ENCODE measurements around the gene CSGALNACT2.
"Not testable (repeated sequence)": the region's sequence is repeated elsewhere in the genome, so short reads cannot be mapped to it uniquely, and the experiment has no call there.

GRCh38 chr10:43220251-43220650 lies 82.0 kb downstream of the CSGALNACT2 start:
- not testable (repeated sequence) for TF ChIP-seq CBX3 (IDR thresholded peaks at IDR 0.05; ENCODE audit: borderline replicate concordance, low read depth); USF1 (IDR thresholded peaks at IDR 0.05; ENCODE audit: borderline replicate concordance, extremely low read length, insufficient read depth, low read depth, low read length); EZH2 (IDR thresholded peaks at IDR 0.05; ENCODE audit: borderline replicate concordance, control insufficient read depth, low read depth, low read length); MTA3 (IDR thresholded peaks at IDR 0.05; ENCODE audit: borderline replicate concordance, low read length); TCF12 (IDR thresholded peaks at IDR 0.05; ENCODE audit: low read depth, low read length); PBX3 (IDR thresholded peaks at IDR 0.05; ENCODE audit: insufficient replicate concordance, low read depth, low read length); ATF3 (IDR thresholded peaks at IDR 0.05; ENCODE audit: borderline replicate concordance, extremely low read depth, low read depth, low read length); RAD21 (IDR thresholded peaks at IDR 0.05; ENCODE audit: insufficient read depth, low read depth, low read length); LARP7 (IDR thresholded peaks at IDR 0.05)
